ENCODE measurements around the gene MAP2.

GRCh38 chr2:209395652-209396051 lies 28.2 kb upstream of the MAP2 start:
- TF ChIP-seq CTCF (conservative IDR thresholded peaks at IDR 0.05) (no peak), EZH2 (IDR thresholded peaks at IDR 0.05; ENCODE audit: low read depth) (no peak)

All from PC-9 (cell line).